Stomach smooth muscle (tissue), 2 donors: ENCODE results near the gene DAPK1.

Experiments used
- H3K27ac ChIP-seq: one replicate; pipeline ENCODE4 v1.7.0; 2013; ENCODE audit warnings: mild to moderate bottlenecking, low read length, inconsistent platforms
- H3K27me3 ChIP-seq, 2 donors: one replicate each; pipeline ENCODE4 v1.7.0; 2013; ENCODE audit warnings: low read length in 2 of 2; ENCODE audit not compliant: insufficient read depth in 2 of 2, control insufficient read depth in 1 of 2
- H3K36me3 ChIP-seq, 2 donors: one replicate each; pipeline ENCODE4 v1.7.0; 2013; ENCODE audit warnings: low read length in 2 of 2; ENCODE audit not compliant: control insufficient read depth in 2 of 2, insufficient read depth in 2 of 2
- H3K4me1 ChIP-seq: one replicate; pipeline ENCODE4 v1.7.0; 2013; ENCODE audit warnings: low read length; ENCODE audit not compliant: control insufficient read depth, insufficient read depth
- H3K4me3 ChIP-seq, 2 donors: one replicate each; pipeline ENCODE4 v1.7.0; 2013; ENCODE audit warnings: low read length in 2 of 2
- H3K9ac ChIP-seq, 2 donors: one replicate each; pipeline ENCODE4 v1.7.0; 2013; ENCODE audit warnings: low read length in 2 of 2, mild to moderate bottlenecking in 1 of 2
- H3K9me3 ChIP-seq, 2 donors: one replicate each; pipeline ENCODE4 v1.7.0; 2013; ENCODE audit warnings: low read length in 2 of 2; ENCODE audit not compliant: control insufficient read depth in 2 of 2
- donor health status: healthy.
- donor health status: Pancreatic carcinoma.

Gene DAPK1

GRCh38 chr9:87518702-87519335 lies 21.2 kb downstream of the DAPK1 start:
- no peaks in the 10 kb centered on the region for H3K9me3 ChIP-seq
- no peaks in the 10 kb centered on the region for H3K36me3 ChIP-seq
- H3K27me3 ChIP-seq = no peaks in the 10 kb centered on the region
- H3K4me1 ChIP-seq = peaks cover 49% of the 10 kb centered on the region
- H3K4me3 ChIP-seq = no peak overlapping the region
- no peak overlapping the region for H3K9ac ChIP-seq
- peak overlapping the region; percentile 6 for H3K27ac ChIP-seq

GRCh38 chr9:87519461-87519860 lies 21.8 kb downstream of the DAPK1 start:
- peak overlapping the region; percentile 6 for H3K27ac ChIP-seq
- H3K4me1 ChIP-seq = peaks cover 47% of the 10 kb centered on the region
- no peaks in the 10 kb centered on the region for H3K36me3 ChIP-seq
- no peaks in the 10 kb centered on the region for H3K27me3 ChIP-seq
- no peak overlapping the region for H3K4me3 ChIP-seq
- H3K9me3 ChIP-seq = no peaks in the 10 kb centered on the region
- no peak overlapping the region for H3K9ac ChIP-seq

- Histone ChIP-seq H3K9me3 (no peaks in the 10 kb centered on the region), H3K9ac (no peak overlapping the region), H3K27me3 (no peaks in the 10 kb centered on the region), H3K36me3 (no peaks in the 10 kb centered on the region), H3K4me1 (peaks cover 39% of the 10 kb centered on the region), H3K4me3 (no peak overlapping the region), H3K27ac (no peak overlapping the region)
Observed at GRCh38 chr9:87520172-87520683, 22.6 kb downstream of the DAPK1 start.

- Histone ChIP-seq H3K9ac (no peak overlapping the region), H3K4me1 (peaks cover 32% of the 10 kb centered on the region), H3K27ac (no peak overlapping the region), H3K9me3 (no peaks in the 10 kb centered on the region), H3K36me3 (no peaks in the 10 kb centered on the region), H3K27me3 (no peaks in the 10 kb centered on the region), H3K4me3 (no peak overlapping the region)
Observed at GRCh38 chr9:87521834-87522233, 24.2 kb downstream of the DAPK1 start.

GRCh38 chr9:87524061-87524460 lies 26.4 kb downstream of the DAPK1 start:
- H3K27ac ChIP-seq = peak overlapping the region; percentile 41
- peaks cover 26% of the 10 kb centered on the region for H3K4me1 ChIP-seq
- H3K9ac ChIP-seq = no peak overlapping the region
- H3K4me3 ChIP-seq = no peak overlapping the region
- H3K36me3 ChIP-seq = no peaks in the 10 kb centered on the region
- H3K27me3 ChIP-seq = no peaks in the 10 kb centered on the region
- H3K9me3 ChIP-seq = no peaks in the 10 kb centered on the region

GRCh38 chr9:87525546-87526303 lies 28.1 kb downstream of the DAPK1 start:
- Histone ChIP-seq H3K27me3 (no peaks in the 10 kb centered on the region), H3K9me3 (no peaks in the 10 kb centered on the region), H3K4me3 (no peak overlapping the region), H3K27ac (no peak overlapping the region), H3K9ac (no peak overlapping the region), H3K4me1 (peaks cover 30% of the 10 kb centered on the region), H3K36me3 (no peaks in the 10 kb centered on the region)

- Histone ChIP-seq H3K9me3 (no peaks in the 10 kb centered on the region), H3K27ac (peak overlapping the region; percentile 49), H3K4me3 (no peak overlapping the region), H3K27me3 (no peaks in the 10 kb centered on the region), H3K36me3 (no peaks in the 10 kb centered on the region), H3K4me1 (peaks cover 45% of the 10 kb centered on the region), H3K9ac (peak overlapping the region in 1 of 2 donors; percentile 6)
Observed at GRCh38 chr9:87527211-87527916, 29.7 kb downstream of the DAPK1 start.

GRCh38 chr9:87528969-87529368 lies 31.3 kb downstream of the DAPK1 start:
- Histone ChIP-seq H3K9me3 (no peaks in the 10 kb centered on the region), H3K27ac (no peak overlapping the region), H3K9ac (no peak overlapping the region), H3K4me3 (no peak overlapping the region), H3K4me1 (peaks cover 39% of the 10 kb centered on the region), H3K27me3 (no peaks in the 10 kb centered on the region), H3K36me3 (no peaks in the 10 kb centered on the region)

- H3K9ac ChIP-seq = no peak overlapping the region
- peaks cover 35% of the 10 kb centered on the region for H3K4me1 ChIP-seq
- H3K36me3 ChIP-seq = no peaks in the 10 kb centered on the region
- peak overlapping the region; percentile 71 for H3K27ac ChIP-seq
- H3K27me3 ChIP-seq = no peaks in the 10 kb centered on the region
- H3K4me3 ChIP-seq = no peak overlapping the region
- no peaks in the 10 kb centered on the region for H3K9me3 ChIP-seq
Observed at GRCh38 chr9:87529671-87530070, 32.0 kb downstream of the DAPK1 start.

- Histone ChIP-seq H3K9ac (no peak overlapping the region), H3K36me3 (no peaks in the 10 kb centered on the region), H3K4me3 (no peak overlapping the region), H3K27ac (peak overlapping the region; percentile 71), H3K4me1 (peaks cover 36% of the 10 kb centered on the region), H3K9me3 (no peaks in the 10 kb centered on the region), H3K27me3 (no peaks in the 10 kb centered on the region)
Observed at GRCh38 chr9:87530716-87531115, 33.0 kb downstream of the DAPK1 start.
